HCT116 (cell line): ENCODE results near the gene SNED1. TPM values are rescaled to one million over a fixed set of nuclear protein-coding genes. Genes with fewer than 3 reads are reported as not detected.

Source experiments
- ATAC-seq: fragments of 200-7000 bp; cut with Tn5 transposase; 2 replicates; pipeline ENCODE4 v1.9.1; 2020; ENCODE audit warnings: mild to moderate bottlenecking, moderate library complexity
- BruUV-seq: library from RNA; stranded (reverse); fragments of 400-500 nt; replicated peaks from 2 replicates; lab custom pipeline; 2021; lab: Mats Ljungman, UMichigan
- CTCF ChIA-PET: fragments of 300-600 bp; sonication (Branson Sonifier 250); formaldehyde crosslinking; loops from one replicate; lab custom pipeline; 2021; ENCODE audit warnings: antibody characterized with exemption; lab: Charles Lee
- POLR2A ChIA-PET: fragments of 300-600, 350-600 bp; sonication (Branson Sonifier 250); formaldehyde crosslinking; loops from one replicate; lab custom pipeline; 2021; ENCODE audit warnings: antibody characterized with exemption; lab: Charles Lee
- RAD21 ChIA-PET, 2 experiments: fragments of 300-600 bp; sonication (Branson Sonifier 250); formaldehyde crosslinking; loops; one replicate each; lab custom pipeline; 2023; ENCODE audit warnings: low total read pairs in 2 of 2; ENCODE audit not compliant: uncharacterized antibody in 2 of 2, unreplicated experiment in 2 of 2, low non-redundant PET in 1 of 2; lab: Charles Lee
- DNase-seq: peaks from one replicate; pipeline ENCODE4 v3.0.0-alpha.2; 2010; ENCODE audit warnings: low read depth, low spot score
- H2AFZ ChIP-seq: fragments of 200-600 bp; shearing (Covaris generic), sonication (generic); 2 replicates; pipeline ENCODE4 v1.6.1; 2017; ENCODE audit warnings: low read depth, mixed run types, mixed read lengths, antibody characterized with exemption, low read length; ENCODE audit not compliant: poor library complexity, severe bottlenecking
- H3K27ac ChIP-seq: 2 replicates; pipeline ENCODE4 v1.5.1; 2012; ENCODE audit warnings: low read depth, low read length
- H3K27me3 ChIP-seq: fragments of 200-600 bp; sonication (generic); 2 replicates; pipeline ENCODE4 v1.6.1; 2016; ENCODE audit warnings: mixed run types, low read length, mixed read lengths; ENCODE audit not compliant: insufficient read depth
- H3K36me3 ChIP-seq, 2 experiments: fragments of 200-500 bp in 1 of 2; fragments of 200-600 bp in 1 of 2; sonication (Bioruptor generic) in 1 of 2; sonication (generic) in 1 of 2; 2 replicates each; pipeline versions ENCODE4 v1.5.1 to v1.6.1; 2014 to 2016; ENCODE audit warnings: low read length in 2 of 2, inconsistent platforms in 1 of 2, mixed read lengths in 1 of 2, mixed run types in 1 of 2; ENCODE audit not compliant: insufficient read depth in 2 of 2, control insufficient read depth in 1 of 2
- H3K4me1 ChIP-seq, 2 experiments: fragments of 200-600 bp in 1 of 2; sonication (generic) in 1 of 2; 2 replicates each; pipeline versions ENCODE4 v1.5.1 to v1.6.1; 2012 to 2017; ENCODE audit warnings: low read length in 2 of 2, inconsistent platforms in 1 of 2, mild to moderate bottlenecking in 1 of 2, mixed read lengths in 1 of 2, mixed run types in 1 of 2, moderate library complexity in 1 of 2; ENCODE audit not compliant: insufficient read depth in 2 of 2, control insufficient read depth in 1 of 2
- H3K4me2 ChIP-seq: fragments of 200-600 bp; sonication (generic); 2 replicates; pipeline ENCODE4 v1.6.1; 2017; ENCODE audit warnings: mixed run types, low read length, mixed read lengths
- H3K4me3 ChIP-seq, 2 experiments: fragments of 200-600 bp in 1 of 2; sonication (generic) in 1 of 2; replicated peaks in 1 of 2; 2 replicates each; pipeline ENCODE4 v1.5.1; 2011 to 2016; ENCODE audit warnings: low read length in 2 of 2, control low read depth in 1 of 2, low read depth in 1 of 2, mild to moderate bottlenecking in 1 of 2, mixed read lengths in 1 of 2, mixed run types in 1 of 2
- H3K79me2 ChIP-seq: fragments of 200-600 bp; sonication (generic); 2 replicates; pipeline ENCODE4 v1.6.1; 2017; ENCODE audit warnings: mild to moderate bottlenecking, mixed run types, low read length, moderate library complexity, mixed read lengths; ENCODE audit not compliant: insufficient read depth
- H3K9ac ChIP-seq: fragments of 200-600 bp; sonication (generic); 2 replicates; pipeline ENCODE4 v1.6.1; 2016; ENCODE audit warnings: low read length, mixed read lengths
- H3K9me2 ChIP-seq: fragments of 200-600 bp; sonication (generic), shearing (Covaris generic); 2 replicates; pipeline ENCODE4 v1.6.1; 2017; ENCODE audit warnings: mixed run types, mild to moderate bottlenecking, moderate library complexity; ENCODE audit not compliant: insufficient read depth
- H3K9me3 ChIP-seq, 2 experiments: fragments of 200-500 bp in 1 of 2; fragments of 200-600 bp in 1 of 2; sonication (Bioruptor generic) in 1 of 2; sonication (generic) in 1 of 2; 2 replicates each; pipeline ENCODE4 v1.6.1; 2014 to 2017; ENCODE audit warnings: low read length in 2 of 2, mixed read lengths in 2 of 2, inconsistent platforms in 1 of 2, low read depth in 1 of 2, mild to moderate bottlenecking in 1 of 2, mixed run types in 1 of 2, moderate library complexity in 1 of 2; ENCODE audit not compliant: control insufficient read depth in 1 of 2, insufficient read depth in 1 of 2
- H4K20me1 ChIP-seq: fragments of 200-600 bp; sonication (generic), shearing (Covaris generic); 2 replicates; pipeline ENCODE4 v1.6.1; 2017; ENCODE audit warnings: mixed run types, mild to moderate bottlenecking, moderate library complexity; ENCODE audit not compliant: insufficient read depth
- CBX3 ChIP-seq: IDR thresholded peaks from 2 replicates; pipeline ENCODE4 v1.6.1; 2012; ENCODE audit warnings: low read depth
- CEBPB ChIP-seq: IDR thresholded peaks from 2 replicates; pipeline ENCODE4 v1.6.1; 2012; ENCODE audit warnings: low read depth
- ELF1 ChIP-seq: IDR thresholded peaks from 2 replicates; pipeline ENCODE4 v1.6.1; 2012; ENCODE audit warnings: low read depth, borderline replicate concordance
- EZH2 ChIP-seq: fragments of 200-600 bp; sonication (generic); IDR thresholded peaks from 2 replicates; pipeline ENCODE4 v1.6.1; 2017; ENCODE audit warnings: antibody characterized with exemption, mixed run types
- MAX ChIP-seq: IDR thresholded peaks from 2 replicates; pipeline ENCODE4 v1.6.1; 2012
- REST ChIP-seq: IDR thresholded peaks from 2 replicates; pipeline ENCODE4 v1.6.1; 2012; ENCODE audit warnings: low read depth
- SIN3A ChIP-seq: IDR thresholded peaks from 2 replicates; pipeline ENCODE4 v1.6.1; 2012; ENCODE audit warnings: low read depth
- YY1 ChIP-seq: IDR thresholded peaks from 2 replicates; pipeline ENCODE4 v1.6.1; 2011; ENCODE audit warnings: low read length, low read depth, moderate library complexity, mild to moderate bottlenecking; ENCODE audit not compliant: insufficient replicate concordance; ENCODE audit errors: extremely low read depth
- ZFX ChIP-seq: fragments of 450-650 bp; IDR thresholded peaks from 2 replicates; pipeline ENCODE4 v1.6.1; 2017
- intact Hi-C: fragments of 100-400 bp; cut with micrococcal nuclease; formaldehyde crosslinking; loops from 2 replicates; pipeline ENCODE4 v1.10.0; 2022
- total RNA-seq: library from RNA; stranded (reverse); gene quantifications from one replicate; pipeline ENCODE4 v1.2.1, GENCODE V29; 2021; ENCODE audit not compliant: unreplicated experiment
- TF ChIP-seq, protein P1 (sequence below): IDR thresholded peaks from 2 replicates; pipeline ENCODE4 v1.6.1; 2011; ENCODE audit warnings: mild to moderate bottlenecking, low read length, moderate library complexity; ENCODE audit not compliant: insufficient replicate concordance; ENCODE audit errors: extremely low read depth
- TF ChIP-seq, protein P2 (sequence below): IDR thresholded peaks from 2 replicates; pipeline ENCODE4 v1.6.1; 2012

Gene SNED1
- total RNA-seq, 1 experiment from 2014 or later: 9.6 TPM

GRCh38 chr2:241030333-241030680, 31.9 kb downstream of the SNED1 start (continued):
- TF ChIP-seq, protein P1, sequence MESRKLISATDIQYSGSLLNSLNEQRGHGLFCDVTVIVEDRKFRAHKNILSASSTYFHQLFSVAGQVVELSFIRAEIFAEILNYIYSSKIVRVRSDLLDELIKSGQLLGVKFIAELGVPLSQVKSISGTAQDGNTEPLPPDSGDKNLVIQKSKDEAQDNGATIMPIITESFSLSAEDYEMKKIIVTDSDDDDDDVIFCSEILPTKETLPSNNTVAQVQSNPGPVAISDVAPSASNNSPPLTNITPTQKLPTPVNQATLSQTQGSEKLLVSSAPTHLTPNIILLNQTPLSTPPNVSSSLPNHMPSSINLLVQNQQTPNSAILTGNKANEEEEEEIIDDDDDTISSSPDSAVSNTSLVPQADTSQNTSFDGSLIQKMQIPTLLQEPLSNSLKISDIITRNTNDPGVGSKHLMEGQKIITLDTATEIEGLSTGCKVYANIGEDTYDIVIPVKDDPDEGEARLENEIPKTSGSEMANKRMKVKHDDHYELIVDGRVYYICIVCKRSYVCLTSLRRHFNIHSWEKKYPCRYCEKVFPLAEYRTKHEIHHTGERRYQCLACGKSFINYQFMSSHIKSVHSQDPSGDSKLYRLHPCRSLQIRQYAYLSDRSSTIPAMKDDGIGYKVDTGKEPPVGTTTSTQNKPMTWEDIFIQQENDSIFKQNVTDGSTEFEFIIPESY: no peak
- TF ChIP-seq MAX: no peak
- no peak for TF ChIP-seq ZFX

DNA sequence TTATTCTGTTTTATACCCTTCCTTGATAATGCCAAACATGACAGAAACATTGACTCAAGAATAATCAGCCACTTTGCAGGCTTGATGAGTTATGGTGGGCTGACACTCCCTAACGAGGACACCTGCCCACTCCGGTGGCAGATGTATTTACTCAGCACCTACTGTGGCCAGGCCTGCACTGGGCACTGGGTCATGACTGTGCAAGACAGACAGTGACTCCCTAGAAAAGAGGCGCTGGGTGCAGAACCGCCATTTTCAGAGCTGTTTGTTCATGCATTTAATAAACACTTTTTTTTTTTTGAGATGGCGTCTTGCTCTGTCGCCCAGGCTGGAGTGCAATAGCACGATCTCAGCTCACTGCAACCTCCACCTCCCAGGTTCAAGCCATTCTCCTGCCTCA, 32.5 kb downstream of the SNED1 start:
- Histone ChIP-seq H3K9me2 (no peaks in the 10 kb centered on the region), H2AFZ (no peak overlapping the region), H3K4me3 (no peak overlapping the region), H3K27ac (no peak overlapping the region), H3K27me3 (no peaks in the 10 kb centered on the region), H3K9me3 (peaks cover 3 to 13% of the 10 kb centered on the region in 2 experiments; a peak in 2 of 4 replicates), H3K79me2 (no peaks in the 10 kb centered on the region), H4K20me1 (no peaks in the 10 kb centered on the region), H3K9ac (no peak overlapping the region), H3K4me2 (no peak overlapping the region), H3K4me1 (no peaks in the 10 kb centered on the region), H3K36me3 (no peaks in the 10 kb centered on the region)
- RAD21 ChIA-PET: no interaction called here
- DNase-seq: no peak
- intact Hi-C loops: no loop called here
- POLR2A ChIA-PET: no interaction called here
- ATAC-seq: no peak
- TF ChIP-seq MAX: no peak
- no peak for TF ChIP-seq CBX3
- no peak for TF ChIP-seq SIN3A
- no peak for TF ChIP-seq EZH2
- no peak for TF ChIP-seq ZFX
- TF ChIP-seq, protein P2, sequence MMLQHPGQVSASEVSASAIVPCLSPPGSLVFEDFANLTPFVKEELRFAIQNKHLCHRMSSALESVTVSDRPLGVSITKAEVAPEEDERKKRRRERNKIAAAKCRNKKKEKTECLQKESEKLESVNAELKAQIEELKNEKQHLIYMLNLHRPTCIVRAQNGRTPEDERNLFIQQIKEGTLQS: no peak
- TF ChIP-seq, protein P1: no peak
- no peak for TF ChIP-seq REST
- no peak for TF ChIP-seq ELF1
- TF ChIP-seq CEBPB: no peak
- no peak for TF ChIP-seq YY1
- CTCF ChIA-PET: no interaction called here
- BruUV-seq: no TSS peak
